Measurements from ENCODE around the gene NINJ1.

Gene NINJ1

GRCh38 chr9:93077811-93078210, 56.2 kb downstream of the NINJ1 start:
- no peak for TF ChIP-seq CTCF (conservative IDR thresholded peaks at IDR 0.05)
- H3K27ac ChIP-seq = no peak overlapping the region

- no peak overlapping the region for H3K27ac ChIP-seq
- no peak for TF ChIP-seq CTCF (conservative IDR thresholded peaks at IDR 0.05)
Measured at GRCh38 chr9:93077367-93077766, 56.7 kb downstream of the NINJ1 start.

- TF ChIP-seq CTCF (conservative IDR thresholded peaks at IDR 0.05) = no peak
Measured at GRCh38 chr9:93076792-93077128, 57.3 kb downstream of the NINJ1 start.

GRCh38 chr9:93076101-93076791, 57.8 kb downstream of the NINJ1 start:
- no peak for TF ChIP-seq CTCF (conservative IDR thresholded peaks at IDR 0.05)
- no peak overlapping the region for H3K27ac ChIP-seq

More at GRCh38 chr9:93076792-93077128, 57.3 kb downstream of the NINJ1 start:
- H3K27ac ChIP-seq = no peak overlapping the region

DNA sequence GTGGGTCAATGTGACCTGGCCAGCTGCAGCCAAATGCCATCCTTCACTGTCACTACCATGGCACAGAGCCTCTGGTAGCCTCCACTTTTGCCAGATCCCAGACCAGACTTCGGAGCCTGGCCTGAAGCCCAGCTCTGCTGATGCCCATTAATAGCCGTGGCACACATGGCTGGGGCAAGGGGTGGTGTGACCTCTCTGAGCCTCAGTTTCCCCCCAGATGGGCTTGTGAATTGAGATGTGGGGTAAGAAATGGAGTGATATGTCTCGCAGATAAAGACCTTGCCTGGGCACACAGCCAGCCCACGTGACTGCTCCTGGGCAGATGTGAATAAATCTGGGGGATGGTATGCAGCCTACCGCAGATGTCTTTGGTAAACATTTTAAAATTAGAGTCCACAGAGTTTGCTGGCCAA, 61.7 kb downstream of the NINJ1 start:
- TF ChIP-seq CTCF (conservative IDR thresholded peaks at IDR 0.05) = no peak
- peak overlapping the region; percentile 45 for H3K27ac ChIP-seq
